Lower leg skin (tissue), 4 donors: ENCODE results near the gene TRAPPC3. TPM values are rescaled to one million over a fixed set of nuclear protein-coding genes. Genes with fewer than 3 reads are reported as not detected.

ENCODE experiments used
- DNase-seq, 2 donors: peaks; one replicate each; pipeline ENCODE4 v3.0.0-alpha.2; 2019; ENCODE audit warnings: low spot score in 2 of 2
- H3K4me3 ChIP-seq: fragments of 200-600 bp; sonication (generic); 2 replicates; pipeline ENCODE4 v1.5.1; 2017; ENCODE audit warnings: mild to moderate bottlenecking, low read depth; ENCODE audit not compliant: poor library complexity, severe bottlenecking
- CTCF ChIP-seq, 3 donors: fragments of 450-650 bp; IDR thresholded peaks; one replicate each; pipeline ENCODE4 v1.5.1; 2016; ENCODE audit warnings: antibody characterized with exemption in 3 of 3, mild to moderate bottlenecking in 3 of 3, moderate library complexity in 2 of 3
- POLR2A ChIP-seq, 2 donors: fragments of 450-650 bp; IDR thresholded peaks; one replicate each; pipeline ENCODE4 v1.6.1; 2016 to 2017; ENCODE audit warnings: antibody characterized with exemption in 2 of 2, mild to moderate bottlenecking in 1 of 2, moderate library complexity in 1 of 2
- WGBS, 2 donors: methylation state at CpG; one replicate each; pipeline ENCODE4 v1.1.5; 2018; 5-methylcytosine and 5-hydroxymethylcytosine counted together
- intact Hi-C: fragments of 100-400 bp; cut with DNase I; formaldehyde crosslinking; loops from one replicate; pipeline ENCODE4 v1.15.0; 2023; ENCODE audit warnings: low total_unique reads
- total RNA-seq, 4 donors: library from RNA; depleted of rRNA; stranded (reverse); fragments of >200 nt; gene quantifications; one replicate each; pipeline ENCODE4 v1.1.0, GENCODE V29; 2016

TRAPPC3 gene
- total RNA-seq, 4 donors from 2014 or later: 78.3 to 113 (median 104) TPM

- no peak for DNase-seq
- intact Hi-C loops: no loop called here
- TF ChIP-seq POLR2A (IDR thresholded peaks at IDR 0.05) (no peak), CTCF (IDR thresholded peaks at IDR 0.05) (no peak)
- WGBS, 2 donors: 89% methylated on average over 19 of the region's 19 CpGs
- H3K4me3 ChIP-seq: no peak overlapping the region
Measured at GRCh38 chr1:36179220-36179600, 29.9 kb upstream of the TRAPPC3 start.

GRCh38 chr1:36178471-36179219 is 29.4 kb upstream of the TRAPPC3 start:
- intact Hi-C loops: no loop called here
- DNase-seq: no peak
- H3K4me3 ChIP-seq: no peak overlapping the region
- WGBS, 2 donors: 65 to 68% methylated on average over 62 of the region's 62 CpGs
- no peak for TF ChIP-seq CTCF (IDR thresholded peaks at IDR 0.05)
- TF ChIP-seq POLR2A (IDR thresholded peaks at IDR 0.05): no peak

GRCh38 chr1:36177589-36178431 is 28.5 kb upstream of the TRAPPC3 start:
- intact Hi-C loops: no loop called here

GRCh38 chr1:36176106-36176949 is 27.0 kb upstream of the TRAPPC3 start:
- WGBS, 2 donors: 89 to 90% methylated on average over 69 to 72 of the region's 76 CpGs
- DNase-seq: no peak
- no peak overlapping the region for H3K4me3 ChIP-seq
- TF ChIP-seq CTCF (IDR thresholded peaks at IDR 0.05) (no peak), POLR2A (IDR thresholded peaks at IDR 0.05) (no peak)
- intact Hi-C loops: no loop called here

More at GRCh38 chr1:36177589-36178431, 28.5 kb upstream of the TRAPPC3 start:
- no peak for DNase-seq
- TF ChIP-seq POLR2A (IDR thresholded peaks at IDR 0.05): no peak
- TF ChIP-seq CTCF (IDR thresholded peaks at IDR 0.05): no peak
- no peak overlapping the region for H3K4me3 ChIP-seq
- WGBS, 2 donors: 67 to 76% methylated on average over 28 to 33 of the region's 33 CpGs

- TF ChIP-seq CTCF (IDR thresholded peaks at IDR 0.05) (no peak), POLR2A (IDR thresholded peaks at IDR 0.05) (no peak)
- 81 to 86% methylated on average over 9 to 11 of the region's 11 CpGs for WGBS, 2 donors
- DNase-seq: no peak
- intact Hi-C loops: no loop called here
- H3K4me3 ChIP-seq: no peak overlapping the region
Measured at GRCh38 chr1:36175137-36176095, 26.1 kb upstream of the TRAPPC3 start.
